ENCODE results near the gene COPRS.

COPRS gene

GRCh38 chr17:31806921-31807320 lies 52.1 kb downstream of the COPRS start:
- DNase-seq = no peak

- DNase-seq = no peak
These were observed 55.4 kb downstream of the COPRS start for GRCh38 chr17:31803494-31804213.

- DNase-seq = no peak
These were observed 56.5 kb downstream of the COPRS start for GRCh38 chr17:31802502-31802901.
